ENCODE data around the gene MMP17.

- TF ChIP-seq CTCF (conservative IDR thresholded peaks at IDR 0.05; ENCODE audit: low read depth, low read length) (no peak), EZH2 (IDR thresholded peaks at IDR 0.05; ENCODE audit: borderline replicate concordance, low read depth, low read length, poor library complexity, severe bottlenecking) (no peak)
These were observed 17.5 kb upstream of the MMP17 start for GRCh38 chr12:131810726-131811125.
